ENCODE measurements around the gene OGFR. TPM values are rescaled to one million over a fixed set of nuclear protein-coding genes. Genes with fewer than 3 reads are reported as not detected.

Gene OGFR
- total RNA-seq, 2 experiments from 2014 or later: 54.5 to 56.0 TPM

DNA sequence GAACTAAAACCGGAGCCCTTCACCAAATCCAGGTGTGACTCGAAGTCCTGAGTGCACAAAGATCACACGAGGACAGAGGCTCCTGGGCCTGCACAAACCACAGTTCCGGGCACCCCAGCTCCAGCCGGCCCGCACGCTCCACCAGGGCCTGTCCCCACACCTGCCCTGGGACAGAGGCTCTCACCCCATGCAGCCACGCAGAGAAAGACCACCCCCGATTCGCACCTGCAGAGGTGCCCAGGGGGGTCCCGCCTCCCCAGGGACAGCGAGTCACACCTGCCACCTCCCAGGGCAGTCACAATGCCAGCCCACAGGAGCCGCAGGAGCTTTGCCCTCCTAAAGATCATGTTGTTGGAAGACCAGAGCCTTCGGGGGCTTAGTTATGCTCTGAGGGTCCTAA lies 33.7 kb upstream of the OGFR start:
- Mint-ChIP-seq H3K4me1 (ENCODE audit: low read depth) (peaks cover 62% of the 10 kb centered on the region), H3K4me3 (no peak overlapping the region), H3K27me3 (no peaks in the 10 kb centered on the region), H3K36me3 (ENCODE audit: low read depth) (no peaks in the 10 kb centered on the region), H3K9me3 (no peaks in the 10 kb centered on the region), H3K27ac (no peak overlapping the region)
- no peak overlapping the region for H3K4me3 ChIP-seq (ENCODE audit: low read length)
- intact Hi-C loops (cut with DNase I, micrococcal nuclease): no loop called here
- TF ChIP-seq, protein P1, sequence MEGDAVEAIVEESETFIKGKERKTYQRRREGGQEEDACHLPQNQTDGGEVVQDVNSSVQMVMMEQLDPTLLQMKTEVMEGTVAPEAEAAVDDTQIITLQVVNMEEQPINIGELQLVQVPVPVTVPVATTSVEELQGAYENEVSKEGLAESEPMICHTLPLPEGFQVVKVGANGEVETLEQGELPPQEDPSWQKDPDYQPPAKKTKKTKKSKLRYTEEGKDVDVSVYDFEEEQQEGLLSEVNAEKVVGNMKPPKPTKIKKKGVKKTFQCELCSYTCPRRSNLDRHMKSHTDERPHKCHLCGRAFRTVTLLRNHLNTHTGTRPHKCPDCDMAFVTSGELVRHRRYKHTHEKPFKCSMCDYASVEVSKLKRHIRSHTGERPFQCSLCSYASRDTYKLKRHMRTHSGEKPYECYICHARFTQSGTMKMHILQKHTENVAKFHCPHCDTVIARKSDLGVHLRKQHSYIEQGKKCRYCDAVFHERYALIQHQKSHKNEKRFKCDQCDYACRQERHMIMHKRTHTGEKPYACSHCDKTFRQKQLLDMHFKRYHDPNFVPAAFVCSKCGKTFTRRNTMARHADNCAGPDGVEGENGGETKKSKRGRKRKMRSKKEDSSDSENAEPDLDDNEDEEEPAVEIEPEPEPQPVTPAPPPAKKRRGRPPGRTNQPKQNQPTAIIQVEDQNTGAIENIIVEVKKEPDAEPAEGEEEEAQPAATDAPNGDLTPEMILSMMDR (IDR thresholded peaks at IDR 0.05): no peak
- H3K27me3 ChIP-seq (ENCODE audit: control insufficient read depth in 1 of 2, insufficient read depth in 2 of 2, low read length in 2 of 2): no peaks in the 10 kb centered on the region
- no peaks in the 10 kb centered on the region for H3K36me3 ChIP-seq (ENCODE audit: insufficient read depth, low read length)
- ATAC-seq (ENCODE audit: poor library complexity) (no peak), DNase-seq (no peak)
- CTCF ChIA-PET: no interaction called here
- H3K27ac ChIP-seq (ENCODE audit: low read depth in 1 of 2, low read length in 2 of 2): no peak overlapping the region
- no peaks in the 10 kb centered on the region for H3K9me3 ChIP-seq (ENCODE audit: control insufficient read depth in 1 of 2, insufficient read depth in 1 of 2, low read length in 2 of 2)
- H3K4me1 ChIP-seq (ENCODE audit: insufficient read depth, low read length): peaks cover 52% of the 10 kb centered on the region
- POLR2A ChIA-PET: no interaction called here

DNA sequence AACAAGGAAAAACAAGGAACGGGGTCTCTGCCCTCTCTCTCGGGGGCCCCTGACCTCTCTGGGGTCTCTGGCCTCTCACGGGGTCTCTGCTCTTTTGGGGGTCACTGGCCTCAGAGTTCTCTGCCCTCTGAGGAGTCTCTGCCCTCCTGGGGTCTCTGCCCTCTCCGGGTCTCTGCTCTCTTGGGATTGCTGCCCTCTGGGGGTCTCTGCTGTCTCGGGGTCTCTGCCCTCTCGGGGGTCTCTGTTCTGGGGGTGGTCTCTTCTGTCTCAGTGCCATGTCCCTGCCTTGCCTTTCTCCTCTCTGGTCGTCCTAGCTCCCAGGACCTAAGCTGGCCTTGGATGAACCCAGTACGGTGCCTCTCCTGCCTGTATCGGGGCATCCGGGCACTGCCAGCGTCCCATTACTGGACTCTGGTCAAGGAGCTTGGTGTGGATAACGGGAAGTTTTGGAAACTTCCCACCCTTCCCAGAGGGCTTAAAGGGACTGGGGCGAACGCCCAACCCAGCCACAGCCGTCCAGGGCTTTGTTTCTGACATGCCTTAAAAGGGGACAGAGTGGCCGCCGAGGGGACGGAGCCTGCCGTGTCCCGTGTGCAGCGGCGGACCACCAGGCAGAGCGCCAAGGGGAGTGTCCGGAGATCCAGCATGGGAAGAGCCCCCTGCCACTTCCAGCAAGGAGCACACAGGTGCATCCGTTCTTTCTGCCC lies 33.1 kb upstream of the OGFR start:
- ATAC-seq (ENCODE audit: poor library complexity) (no peak), DNase-seq (no peak)
- H3K27ac Mint-ChIP-seq: no peak overlapping the region
- POLR2A ChIA-PET: no interaction called here
- Histone ChIP-seq H3K27me3 (ENCODE audit: control insufficient read depth in 1 of 2, insufficient read depth in 2 of 2, low read length in 2 of 2) (no peaks in the 10 kb centered on the region), H3K4me1 (ENCODE audit: insufficient read depth, low read length) (peaks cover 58% of the 10 kb centered on the region), H3K9me3 (ENCODE audit: control insufficient read depth in 1 of 2, insufficient read depth in 1 of 2, low read length in 2 of 2) (no peaks in the 10 kb centered on the region), H3K27ac (ENCODE audit: low read depth in 1 of 2, low read length in 2 of 2) (no peak overlapping the region), H3K4me3 (ENCODE audit: low read length) (no peak overlapping the region), H3K36me3 (ENCODE audit: insufficient read depth, low read length) (no peaks in the 10 kb centered on the region)
- TF ChIP-seq, protein P1 (IDR thresholded peaks at IDR 0.05): no peak
- peaks cover 68% of the 10 kb centered on the region for H3K4me1 Mint-ChIP-seq (ENCODE audit: low read depth)
- CTCF ChIA-PET: no interaction called here
- no peaks in the 10 kb centered on the region for H3K36me3 Mint-ChIP-seq (ENCODE audit: low read depth)
- no peak overlapping the region for H3K4me3 Mint-ChIP-seq
- no peaks in the 10 kb centered on the region for H3K27me3 Mint-ChIP-seq
- intact Hi-C loops (cut with DNase I, micrococcal nuclease): no loop called here
- H3K9me3 Mint-ChIP-seq: no peaks in the 10 kb centered on the region

DNA sequence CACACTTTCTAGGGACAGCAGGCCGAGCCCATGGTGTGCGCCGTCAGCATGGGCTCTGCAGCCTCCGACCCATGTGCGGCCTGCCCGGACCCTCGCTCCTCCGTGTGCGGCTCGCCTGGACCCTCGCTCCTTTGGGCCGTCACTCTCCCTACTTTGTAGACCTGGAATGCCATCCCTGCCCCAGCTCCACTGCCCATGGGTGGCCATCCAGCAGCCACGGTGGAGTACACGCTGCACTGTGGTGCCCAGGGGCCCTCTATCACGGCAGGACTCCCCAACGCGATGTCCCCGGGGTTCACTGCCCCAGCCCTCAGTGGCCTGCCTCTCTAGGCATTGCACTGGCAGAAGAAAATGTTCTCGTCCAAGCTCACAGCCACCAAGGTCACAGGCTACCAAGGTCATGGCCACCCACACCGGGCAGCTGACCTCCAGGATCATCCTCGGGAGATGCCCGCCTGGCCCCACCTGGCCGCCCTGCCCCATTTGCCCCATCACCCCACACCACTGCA lies 32.5 kb upstream of the OGFR start:
- TF ChIP-seq, protein P1 (IDR thresholded peaks at IDR 0.05): no peak
- no peaks in the 10 kb centered on the region for H3K27me3 Mint-ChIP-seq
- peaks cover 0 to under 1% of the 10 kb centered on the region in 2 experiments for H3K9me3 ChIP-seq (ENCODE audit: control insufficient read depth in 1 of 2, insufficient read depth in 1 of 2, low read length in 2 of 2)
- no peak for ATAC-seq (ENCODE audit: poor library complexity)
- POLR2A ChIA-PET: interaction anchor here (0.6 kb wide), 1 partner anchor 30 kb away, joined by 3 read pairs; no protein-coding TSS in a partner anchor
- H3K27me3 ChIP-seq (ENCODE audit: control insufficient read depth in 1 of 2, insufficient read depth in 2 of 2, low read length in 2 of 2): no peaks in the 10 kb centered on the region
- CTCF ChIA-PET: no interaction called here
- H3K4me1 ChIP-seq (ENCODE audit: insufficient read depth, low read length): peaks cover 61% of the 10 kb centered on the region
- no peaks in the 10 kb centered on the region for H3K36me3 Mint-ChIP-seq (ENCODE audit: low read depth)
- H3K9me3 Mint-ChIP-seq: no peaks in the 10 kb centered on the region
- H3K27ac Mint-ChIP-seq: no peak overlapping the region
- H3K4me1 Mint-ChIP-seq (ENCODE audit: low read depth): peaks cover 69% of the 10 kb centered on the region
- no peak overlapping the region for H3K4me3 ChIP-seq (ENCODE audit: low read length)
- H3K27ac ChIP-seq (ENCODE audit: low read depth in 1 of 2, low read length in 2 of 2): no peak overlapping the region
- no peak for DNase-seq
- intact Hi-C loops (cut with DNase I, micrococcal nuclease): no loop called here
- H3K36me3 ChIP-seq (ENCODE audit: insufficient read depth, low read length): no peaks in the 10 kb centered on the region
- H3K4me3 Mint-ChIP-seq: no peak overlapping the region

Measured in CD4-positive, alpha-beta T cell (primary cell).